ENCODE measurements around the gene PLEKHA6.

- TF ChIP-seq POLR2A (IDR thresholded peaks at IDR 0.05; ENCODE audit: low read length) (no peak), GATA1 (IDR thresholded peaks at IDR 0.05; ENCODE audit: low read depth, low read length) (no peak)
These were observed 148.7 kb downstream of the PLEKHA6 start for GRCh38 chr1:204211046-204211445.

All from erythroblast (primary cell).